Transverse colon (tissue), 4 donors: ENCODE measurements around the gene RPRD1B. TPM values are rescaled to one million over a fixed set of nuclear protein-coding genes. Genes with fewer than 3 reads are reported as not detected.

ENCODE experiments used
- DNase-seq: peaks from one replicate; pipeline ENCODE4 v3.0.0-alpha.2; 2019
- H3K27ac ChIP-seq, 4 donors: fragments of 200-600 bp; sonication (generic); 2 replicates each; pipeline ENCODE4 v1.5.1; 2016 to 2018; ENCODE audit warnings: inconsistent platforms in 4 of 4
- H3K27me3 ChIP-seq: fragments of 200-600 bp; sonication (generic); 2 replicates; pipeline ENCODE4 v1.5.1; 2017; ENCODE audit warnings: inconsistent platforms
- H3K36me3 ChIP-seq, 4 donors: fragments of 200-600 bp; sonication (generic); 2 replicates each; pipeline ENCODE4 v1.5.1; 2017 to 2019; ENCODE audit warnings: inconsistent platforms in 4 of 4
- H3K4me1 ChIP-seq, 4 donors: fragments of 200-600 bp; sonication (generic); 2 replicates each; pipeline ENCODE4 v1.5.1; 2017 to 2020; ENCODE audit warnings: inconsistent platforms in 4 of 4
- H3K4me3 ChIP-seq, 4 donors: fragments of 200-600 bp; sonication (generic); 1 replicate in 1 of 4; 2 replicates in 3 of 4; pipeline versions ENCODE4 v1.5.1 to v1.6.1; 2017 to 2019; ENCODE audit warnings: inconsistent platforms in 4 of 4
- H3K9me3 ChIP-seq, 2 donors: fragments of 200-600 bp; sonication (generic); 2 replicates each; pipeline ENCODE4 v1.5.1; 2017 to 2019; ENCODE audit warnings: inconsistent platforms in 2 of 2
- CTCF ChIP-seq, 5 experiments: fragments of 200-600 bp in 3 of 5; fragments of 450-650 bp in 2 of 5; sonication (generic) in 3 of 5; IDR thresholded peaks; 1 replicate in 2 of 5; 2 replicates in 3 of 5; pipeline ENCODE4 v1.5.1; 2016 to 2017; ENCODE audit warnings: antibody characterized with exemption in 5 of 5, inconsistent platforms in 3 of 5, mild to moderate bottlenecking in 2 of 5, moderate library complexity in 1 of 5
- EP300 ChIP-seq: sonication (generic); formaldehyde crosslinking; IDR thresholded peaks from one replicate; pipeline ENCODE4 v1.6.1; 2017; ENCODE audit warnings: antibody characterized with exemption, low read depth
- POLR2A ChIP-seq: fragments of 450-650 bp; IDR thresholded peaks from one replicate; pipeline ENCODE4 v1.6.1; 2016; ENCODE audit warnings: antibody characterized with exemption, mild to moderate bottlenecking, moderate library complexity
- POLR2AphosphoS5 ChIP-seq, 3 donors: sonication (generic); formaldehyde crosslinking; IDR thresholded peaks; one replicate each; pipeline ENCODE4 v1.6.1; 2016; ENCODE audit warnings: antibody characterized with exemption in 3 of 3
- WGBS, 2 donors: methylation state at CpG; one replicate each; pipeline ENCODE4 v1.1.5; 2018; ENCODE audit warnings: low coverage in 1 of 2; 5-methylcytosine and 5-hydroxymethylcytosine counted together
- in situ Hi-C, 4 donors: fragments of 200-750 bp; cut with MboI; loops; one replicate each; pipeline versions ENCODE4 v1.15.0 to v1.15.1; 2017; ENCODE audit warnings: low sequenced_read_pairs in 3 of 4, low pct_ligation_motif_present in 1 of 4, low pct_unique_long_range_greater_than_20kb in 1 of 4
- intact Hi-C: fragments of 100-400 bp; cut with DNase I; formaldehyde crosslinking; loops from one replicate; pipeline ENCODE4 v1.15.1; 2023; ENCODE audit warnings: low total_unique reads
- total RNA-seq, 4 donors: library from RNA; depleted of rRNA; stranded (reverse); fragments of >200 nt; gene quantifications; one replicate each; pipeline ENCODE4 v1.1.0, GENCODE V29; 2016

Gene RPRD1B
- total RNA-seq, 4 donors from 2014 or later, result 16.5 to 35.9 (median 21.0) TPM

- WGBS, 2 donors, result 87 to 88% methylated on average over 13 to 15 of the region's 15 CpGs
- no peak overlapping the region for H3K4me3 ChIP-seq
- no peaks in the 10 kb centered on the region for H3K4me1 ChIP-seq
- no peaks in the 10 kb centered on the region for H3K27me3 ChIP-seq
- H3K27ac ChIP-seq, result no peak overlapping the region
- in situ Hi-C loops (loop anchor here in 3 of 4 donors (10.0 to 25.0 kb wide), 2 partner anchors 425 to 437 kb away; no protein-coding TSS in a partner anchor), intact Hi-C loops (loop anchor here (10.0 kb wide), 1 partner anchor 615 kb away; no protein-coding TSS in a partner anchor)
- TF ChIP-seq CTCF (IDR thresholded peaks at IDR 0.05), result no peak
- no peak for TF ChIP-seq EP300
- no peak for TF ChIP-seq POLR2AphosphoS5 (IDR thresholded peaks at IDR 0.05)
- no peak for TF ChIP-seq POLR2A
- peaks cover 0 to 67% (median 25%) of the 10 kb centered on the region in 4 donors for H3K36me3 ChIP-seq
- no peaks in the 10 kb centered on the region for H3K9me3 ChIP-seq
- no peak for DNase-seq
Measured at GRCh38 chr20:37999526-38000263, 33.9 kb upstream of the RPRD1B start.

- TF ChIP-seq POLR2AphosphoS5 (IDR thresholded peaks at IDR 0.05) (no peak), POLR2A (no peak), CTCF (IDR thresholded peaks at IDR 0.05) (no peak), EP300 (no peak)
- Histone ChIP-seq H3K27ac (no peak overlapping the region), H3K4me1 (no peaks in the 10 kb centered on the region), H3K27me3 (no peaks in the 10 kb centered on the region), H3K9me3 (no peaks in the 10 kb centered on the region), H3K4me3 (no peak overlapping the region), H3K36me3 (peaks cover 0 to 65% (median 25%) of the 10 kb centered on the region in 4 donors)
- WGBS, 2 donors, result 90 to 96% methylated on average over 9 to 13 of the region's 13 CpGs
- intact Hi-C loops, result no loop called here
- no peak for DNase-seq
- in situ Hi-C loops, result no loop called here
Measured at GRCh38 chr20:38000293-38000692, 33.3 kb upstream of the RPRD1B start.

GRCh38 chr20:38001173-38001875, 32.2 kb upstream of the RPRD1B start:
- TF ChIP-seq POLR2A (no peak), POLR2AphosphoS5 (IDR thresholded peaks at IDR 0.05) (no peak), EP300 (no peak), CTCF (IDR thresholded peaks at IDR 0.05) (no peak)
- no peaks in the 10 kb centered on the region for H3K4me1 ChIP-seq
- H3K9me3 ChIP-seq, result no peaks in the 10 kb centered on the region
- no peak overlapping the region for H3K27ac ChIP-seq
- intact Hi-C loops, result no loop called here
- no peak for DNase-seq
- H3K27me3 ChIP-seq, result no peaks in the 10 kb centered on the region
- 84% methylated on average over 6 of the region's 6 CpGs; no CpG with 5 or more reads in 1 of the 2 donors for WGBS, 2 donors
- peaks cover 0 to 55% (median 20%) of the 10 kb centered on the region in 4 donors for H3K36me3 ChIP-seq
- H3K4me3 ChIP-seq, result no peak overlapping the region
- in situ Hi-C loops, result no loop called here

GRCh38 chr20:38001981-38002380, 31.6 kb upstream of the RPRD1B start:
- in situ Hi-C loops, result no loop called here
- intact Hi-C loops, result no loop called here
- DNase-seq, result no peak
- H3K36me3 ChIP-seq, result peaks cover 0 to 49% (median 18%) of the 10 kb centered on the region in 4 donors
- no peaks in the 10 kb centered on the region for H3K27me3 ChIP-seq
- H3K4me1 ChIP-seq, result no peaks in the 10 kb centered on the region
- WGBS, 2 donors, result 100% methylated on average over 4 of the region's 4 CpGs; no CpG with 5 or more reads in 1 of the 2 donors
- TF ChIP-seq POLR2A, result no peak
- TF ChIP-seq EP300, result no peak
- TF ChIP-seq CTCF (IDR thresholded peaks at IDR 0.05), result no peak
- TF ChIP-seq POLR2AphosphoS5 (IDR thresholded peaks at IDR 0.05), result no peak
- no peaks in the 10 kb centered on the region for H3K9me3 ChIP-seq
- no peak overlapping the region for H3K27ac ChIP-seq
- no peak overlapping the region for H3K4me3 ChIP-seq
